Measurements from ENCODE around the gene SPATS2.

SPATS2 gene

GRCh38 chr12:49568442-49569162 is 201.3 kb downstream of the SPATS2 start:
- no peak for FAIRE-seq
- no peak for DNase-seq (ENCODE audit: low spot score)
